HFFc6 (cell line): ENCODE measurements around the gene GHRHR. TPM values are rescaled to one million over a fixed set of nuclear protein-coding genes. Genes with fewer than 3 reads are reported as not detected.

Source experiments
- DNase-seq: peaks from one replicate; pipeline ENCODE4 v3.0.0-alpha.2; 2018
- H3K27ac Mint-ChIP-seq: 2 replicates; pipeline ENCODE4 v1.8.0; 2020; ENCODE audit warnings: mild to moderate bottlenecking, mixed read lengths
- H3K27me3 Mint-ChIP-seq: 2 replicates; pipeline ENCODE4 v1.8.0; 2021; ENCODE audit warnings: mild to moderate bottlenecking, moderate library complexity, mixed read lengths; ENCODE audit not compliant: insufficient read depth
- H3K36me3 Mint-ChIP-seq: 2 replicates; pipeline ENCODE4 v1.8.0; 2021; ENCODE audit warnings: low read depth, mixed read lengths
- H3K4me1 Mint-ChIP-seq: 2 replicates; pipeline ENCODE4 v1.8.0; 2020; ENCODE audit warnings: low read depth, mixed read lengths
- H3K4me3 Mint-ChIP-seq: 2 replicates; pipeline ENCODE4 v1.8.0; 2020; ENCODE audit warnings: mild to moderate bottlenecking, moderate library complexity, mixed read lengths
- H3K9me3 Mint-ChIP-seq: 2 replicates; pipeline ENCODE4 v1.8.0; 2020; ENCODE audit warnings: mild to moderate bottlenecking, mixed read lengths
- CTCF ChIP-seq: fragments of 200-600 bp; sonication (generic); IDR thresholded peaks from 2 replicates; pipeline ENCODE4 v1.5.0; 2021; ENCODE audit warnings: antibody characterized with exemption, mild to moderate bottlenecking
- total RNA-seq, 6 experiments: library from RNA; stranded (reverse); fragmentation: NEBNext Ultra II Directional; extraction: Animal tissue kit (Norgen Biotek cat#: 25700); gene quantifications; 2 replicates in 1 of 6; 3 replicates in 5 of 6; pipeline ENCODE4 v1.2.3, GENCODE V29; 2021

The GHRHR gene
- total RNA-seq, 6 experiments from 2014 or later, result not detected

DNA sequence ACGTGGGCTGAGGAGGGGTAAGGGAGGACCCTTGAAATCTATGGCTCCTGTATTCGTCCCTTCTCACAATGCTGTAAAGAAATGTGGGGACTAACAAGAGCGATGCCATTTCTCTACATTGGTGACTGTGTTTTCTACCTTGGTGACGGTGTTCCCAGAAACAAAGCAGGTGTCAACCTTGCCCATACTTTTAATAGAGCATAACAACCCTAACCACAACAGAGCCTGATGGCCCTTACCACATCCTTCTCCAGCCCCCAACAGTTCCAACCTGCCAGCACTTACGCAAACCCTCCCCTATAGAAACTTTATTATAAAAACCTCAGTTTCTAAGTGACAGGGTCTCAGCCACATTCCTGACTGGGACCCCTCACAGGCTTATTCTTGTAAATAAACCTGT lies 60.1 kb downstream of the GHRHR start:
- TF ChIP-seq CTCF, result no peak
- no peak for DNase-seq
- Mint-ChIP-seq H3K27me3 (peaks cover 21% of the 10 kb centered on the region), H3K27ac (no peak overlapping the region), H3K36me3 (no peaks in the 10 kb centered on the region), H3K4me1 (no peaks in the 10 kb centered on the region), H3K4me3 (no peak overlapping the region), H3K9me3 (no peaks in the 10 kb centered on the region)

DNA sequence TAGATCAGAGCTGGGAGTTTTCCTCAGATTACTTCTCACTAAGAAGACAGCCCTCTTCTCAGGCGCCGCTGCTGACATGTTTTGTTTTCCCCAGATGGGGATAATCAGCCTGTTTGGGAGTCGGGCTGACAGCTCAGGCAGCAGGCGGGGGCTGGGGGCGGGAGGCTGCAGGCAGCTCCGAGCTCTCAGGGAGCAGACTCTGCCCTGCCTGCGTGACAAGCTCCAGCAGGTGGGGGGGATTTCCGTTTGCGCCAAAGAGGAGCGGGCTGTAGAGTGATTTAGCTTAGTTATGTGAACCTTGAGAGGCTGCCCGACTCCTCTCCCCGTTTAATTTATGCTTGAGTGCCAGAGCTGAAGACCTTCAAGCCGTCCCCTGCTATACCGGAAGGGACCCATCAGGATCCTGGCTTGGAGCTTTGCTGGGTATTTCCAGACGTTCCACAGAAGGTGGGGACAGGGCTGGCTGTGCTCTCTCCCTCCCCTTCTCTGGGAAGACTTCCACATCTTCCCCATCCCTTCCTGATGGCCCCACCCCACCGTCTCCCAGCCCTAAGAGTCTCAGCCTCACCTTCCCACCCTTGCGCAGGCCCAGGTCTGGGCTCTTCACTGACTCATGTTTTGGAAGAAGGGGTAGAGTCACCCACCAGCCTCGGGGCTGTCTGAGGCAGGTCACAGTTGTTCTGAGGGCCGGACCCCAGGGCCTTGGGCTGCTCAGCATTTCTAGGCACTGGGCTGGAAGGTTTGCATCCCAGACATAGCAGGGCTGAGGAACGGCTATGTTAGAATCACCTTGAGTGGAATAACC lies 63.6 kb downstream of the GHRHR start:
- no peak for TF ChIP-seq CTCF
- Mint-ChIP-seq H3K27ac (no peak overlapping the region), H3K4me3 (no peak overlapping the region), H3K27me3 (peaks cover 30% of the 10 kb centered on the region), H3K9me3 (no peaks in the 10 kb centered on the region), H3K36me3 (no peaks in the 10 kb centered on the region), H3K4me1 (no peaks in the 10 kb centered on the region)
- DNase-seq, result no peak

- no peak overlapping the region for H3K27ac Mint-ChIP-seq
Observed at GRCh38 chr7:31028006-31028405, 64.3 kb downstream of the GHRHR start.

GRCh38 chr7:31028417-31028992 lies 64.8 kb downstream of the GHRHR start:
- no peak for TF ChIP-seq CTCF
- H3K9me3 Mint-ChIP-seq, result no peaks in the 10 kb centered on the region
- no peaks in the 10 kb centered on the region for H3K4me1 Mint-ChIP-seq
- no peaks in the 10 kb centered on the region for H3K36me3 Mint-ChIP-seq
- no peak overlapping the region for H3K27ac Mint-ChIP-seq
- peaks cover 32% of the 10 kb centered on the region for H3K27me3 Mint-ChIP-seq
- no peak for DNase-seq
- no peak overlapping the region for H3K4me3 Mint-ChIP-seq

More at GRCh38 chr7:31028006-31028405, 64.3 kb downstream of the GHRHR start:
- Mint-ChIP-seq H3K27me3 (peaks cover 32% of the 10 kb centered on the region), H3K9me3 (no peaks in the 10 kb centered on the region), H3K4me3 (no peak overlapping the region), H3K4me1 (no peaks in the 10 kb centered on the region), H3K36me3 (no peaks in the 10 kb centered on the region)
- no peak for TF ChIP-seq CTCF
- no peak for DNase-seq

Other genes with a start within 250 kb of the GHRHR start
- gene INMT, start 211.8 kb upstream of the GHRHR start, total RNA-seq, result not detected
- gene MINDY4, start 192.5 kb upstream of the GHRHR start, total RNA-seq, result 1 to 10 TPM; 2.3 to 3.3 (median 2.6) TPM
- gene AQP1, start 52.1 kb upstream of the GHRHR start, total RNA-seq, result under 1 TPM; 0.40 to 0.94 (median 0.57) TPM
- gene ADCYAP1R1, start 88.4 kb downstream of the GHRHR start, total RNA-seq, result under 1 TPM in 1 of 6 experiments, not detected in 5; 0.03 TPM